SKM-1 treated with dmso at 0.1 percent for 144 hours (cell line): ENCODE results near the gene KRTAP4-8.
A peak's percentile ranks its signal among the peaks of the same experiment; 100 is the strongest.
"Not testable (repeated sequence)": the region's sequence is repeated elsewhere in the genome, so short reads cannot be mapped to it uniquely, and the experiment has no call there.

Experiments
- DNase-seq: peaks from one replicate; lab custom pipeline; 2025; ENCODE audit not compliant: unreplicated experiment; lab: John Stamatoyannopoulos, UW

The KRTAP4-8 gene

GRCh38 chr17:41098042-41098441 is at the start of gene KRTAP4-8:
TSS of gene KRTAP4-8 (minus strand) at chr17:41098142. CDS start at chr17:41098084, 58 bp downstream.
- no peak for DNase-seq

DNA sequence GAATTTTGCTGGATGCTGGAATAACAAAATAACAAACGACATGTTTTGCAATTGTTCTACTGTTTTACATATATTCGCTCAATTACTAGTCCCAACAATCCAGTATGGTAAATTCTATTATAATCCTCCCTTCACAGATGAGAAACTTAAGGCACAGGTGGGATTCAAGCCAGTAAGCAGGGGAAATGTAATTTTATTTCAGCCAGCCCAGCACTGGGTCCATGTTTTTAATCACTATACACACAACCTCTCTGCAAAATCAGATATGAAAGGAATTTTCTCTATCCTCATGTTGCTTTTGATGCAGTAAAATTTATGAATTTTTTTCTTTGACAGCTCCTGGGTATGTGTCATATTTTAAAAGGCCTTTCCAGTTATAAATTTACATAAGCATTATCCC is 47.3 kb upstream of the KRTAP4-8 start:
- DNase-seq, result no peak

GRCh38 chr17:41144846-41145245 is 46.9 kb upstream of the KRTAP4-8 start:
- no peak for DNase-seq

- no peak for DNase-seq
Measured at GRCh38 chr17:41141361-41141760, 43.4 kb upstream of the KRTAP4-8 start.

GRCh38 chr17:41140360-41141131 is 42.6 kb upstream of the KRTAP4-8 start, which contains the start of gene KRTAP4-6:
TSS of gene KRTAP4-6 (minus strand) at chr17:41140544. CDS start at chr17:41140487, 57 bp downstream.
- no peak for DNase-seq

DNA sequence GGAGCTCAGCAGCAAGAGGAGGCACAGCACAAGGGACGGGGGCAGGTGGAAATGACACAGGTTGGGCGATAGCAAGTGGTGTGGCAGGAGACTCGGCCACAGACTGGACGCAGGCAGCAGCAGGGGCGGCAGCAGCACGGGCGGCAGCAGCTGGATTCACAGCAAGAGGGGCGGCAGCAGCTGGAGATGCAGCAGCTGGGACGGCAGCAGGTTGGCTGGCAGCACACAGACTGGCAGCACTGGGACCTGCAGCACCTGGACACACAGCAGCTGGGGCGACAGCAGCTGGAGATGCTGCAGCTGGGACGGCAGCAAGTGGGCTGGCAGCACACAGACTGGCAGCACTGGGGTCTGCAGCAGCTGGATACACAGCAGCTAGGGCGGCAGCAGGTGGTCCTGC is 41.9 kb upstream of the KRTAP4-8 start:
- DNase-seq, result not testable (repeated sequence)

GRCh38 chr17:41133880-41134735 is 36.2 kb upstream of the KRTAP4-8 start:
- DNase-seq, result no peak

- no peak for DNase-seq
Measured at GRCh38 chr17:41131979-41132378, 34.0 kb upstream of the KRTAP4-8 start.

DNA sequence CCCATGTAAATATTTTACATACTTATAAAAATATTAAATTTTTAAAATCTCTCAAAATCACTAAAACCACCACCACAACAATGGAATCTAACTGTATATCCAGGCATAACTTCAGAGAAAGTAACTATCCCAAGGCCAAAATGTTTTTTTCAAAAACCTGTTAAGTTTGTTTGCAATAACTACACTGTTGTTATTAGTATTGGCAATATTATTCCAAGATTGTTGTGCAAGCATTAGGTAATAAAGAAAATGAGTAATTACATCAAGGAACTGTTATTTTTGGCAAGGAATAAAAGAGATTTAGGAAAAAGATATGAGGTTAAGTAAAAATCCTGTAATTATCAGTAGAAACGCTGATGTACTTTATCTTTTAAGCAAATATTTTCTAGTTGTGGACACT is 29.4 kb upstream of the KRTAP4-8 start:
- DNase-seq, result no peak

DNA sequence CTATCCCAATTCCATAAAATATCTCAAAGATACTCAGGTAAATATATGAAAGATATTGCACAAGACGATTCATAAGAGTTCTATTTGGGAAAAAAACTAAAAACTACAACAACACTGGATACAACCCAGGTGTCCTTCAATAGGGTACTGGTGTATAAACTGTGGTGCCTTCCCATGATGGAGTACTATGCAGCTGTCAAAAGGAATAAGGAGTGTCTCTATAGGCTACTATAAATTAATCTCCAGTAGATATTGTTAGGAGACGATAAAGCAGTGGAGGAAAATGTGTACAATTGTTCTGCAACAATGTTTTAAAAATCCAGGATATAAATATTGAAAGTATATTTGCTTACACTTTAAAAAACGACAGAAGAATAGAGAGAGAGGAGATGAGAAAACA is 28.5 kb upstream of the KRTAP4-8 start:
- DNase-seq, result no peak

- DNase-seq, result no peak
Measured at GRCh38 chr17:41125064-41125463, 27.1 kb upstream of the KRTAP4-8 start.

DNA sequence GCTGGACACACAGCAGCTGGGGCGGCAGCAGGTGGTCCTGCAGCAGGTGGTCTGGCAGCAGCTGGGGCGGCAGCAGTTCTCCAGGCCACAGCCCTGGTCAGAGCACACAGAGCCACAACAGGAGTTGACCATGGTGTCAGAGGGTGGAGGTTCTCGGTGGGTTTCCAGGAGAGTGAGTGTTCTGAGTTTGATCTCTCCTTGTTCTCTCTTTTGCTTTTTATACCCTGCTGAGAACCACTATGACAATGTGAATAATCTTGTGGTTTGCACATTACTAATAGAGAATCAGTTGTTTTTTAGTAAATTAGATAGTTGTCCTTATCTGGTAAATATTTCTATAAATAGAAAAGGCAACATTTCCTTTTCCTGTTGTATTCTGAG is 26.0 kb upstream of the KRTAP4-8 start, which contains the start of gene KRTAP4-12:
TSS of gene KRTAP4-12 (minus strand) at position 192 of the 381 bp plus-strand sequence. CDS start at position 132, 60 bp downstream.
- not testable (repeated sequence) for DNase-seq

DNA sequence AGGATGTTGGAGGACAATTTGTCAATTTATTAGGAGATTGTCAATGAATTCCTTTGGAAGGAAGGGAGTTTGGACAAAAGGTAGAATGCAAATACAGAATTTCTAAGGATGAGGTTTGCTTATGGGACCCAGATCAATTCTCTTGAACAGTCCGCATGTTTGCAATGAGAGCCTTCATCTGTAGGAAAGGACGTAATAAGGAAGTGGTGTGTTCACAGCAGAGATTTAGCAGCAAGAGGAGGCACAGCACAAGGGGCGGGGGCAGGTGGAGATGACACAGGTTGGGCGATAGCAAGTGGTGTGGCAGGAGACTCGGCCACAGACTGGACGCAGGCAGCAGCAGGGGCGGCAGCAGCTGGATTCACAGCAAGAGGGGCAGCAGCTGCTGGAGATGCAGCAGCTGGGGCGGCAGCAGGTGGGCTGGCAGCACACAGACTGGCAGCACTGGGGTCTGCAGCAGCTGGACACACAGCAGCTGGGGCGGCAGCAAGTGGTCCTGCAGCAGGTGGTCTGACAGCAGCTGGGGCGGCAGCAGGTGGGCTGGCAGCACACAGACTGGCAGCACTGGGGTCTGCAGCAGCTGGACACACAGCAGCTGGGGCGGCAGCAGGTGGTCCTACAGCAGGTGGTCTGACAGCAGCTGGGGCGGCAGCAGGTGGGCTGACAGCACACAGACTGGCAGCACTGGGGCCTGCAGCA is 25.5 kb upstream of the KRTAP4-8 start:
- not testable (repeated sequence) for DNase-seq

GRCh38 chr17:41121742-41122141 is 23.8 kb upstream of the KRTAP4-8 start:
- no peak for DNase-seq

GRCh38 chr17:41119696-41120690 is 22.1 kb upstream of the KRTAP4-8 start:
- DNase-seq, result peak; percentile 21

DNA sequence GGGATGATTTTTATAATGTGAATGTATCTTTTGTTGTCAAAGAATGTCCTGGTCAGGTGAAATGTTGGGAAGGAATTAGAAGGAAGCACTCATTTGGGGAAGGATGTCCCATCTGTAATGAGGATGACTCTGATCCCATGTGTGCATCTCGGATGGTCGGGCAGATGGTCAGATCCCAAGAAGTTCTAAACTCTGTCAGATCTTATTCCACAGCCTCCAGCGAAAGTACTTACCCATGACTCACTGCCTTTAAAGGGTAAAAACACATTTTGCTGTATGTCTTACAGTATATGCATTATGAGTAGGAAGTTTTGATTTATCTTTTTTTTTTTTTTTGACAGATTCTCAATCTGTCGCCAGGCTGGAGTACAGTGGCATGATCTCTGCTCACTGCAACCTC is 20.8 kb upstream of the KRTAP4-8 start:
- no peak for DNase-seq

DNA sequence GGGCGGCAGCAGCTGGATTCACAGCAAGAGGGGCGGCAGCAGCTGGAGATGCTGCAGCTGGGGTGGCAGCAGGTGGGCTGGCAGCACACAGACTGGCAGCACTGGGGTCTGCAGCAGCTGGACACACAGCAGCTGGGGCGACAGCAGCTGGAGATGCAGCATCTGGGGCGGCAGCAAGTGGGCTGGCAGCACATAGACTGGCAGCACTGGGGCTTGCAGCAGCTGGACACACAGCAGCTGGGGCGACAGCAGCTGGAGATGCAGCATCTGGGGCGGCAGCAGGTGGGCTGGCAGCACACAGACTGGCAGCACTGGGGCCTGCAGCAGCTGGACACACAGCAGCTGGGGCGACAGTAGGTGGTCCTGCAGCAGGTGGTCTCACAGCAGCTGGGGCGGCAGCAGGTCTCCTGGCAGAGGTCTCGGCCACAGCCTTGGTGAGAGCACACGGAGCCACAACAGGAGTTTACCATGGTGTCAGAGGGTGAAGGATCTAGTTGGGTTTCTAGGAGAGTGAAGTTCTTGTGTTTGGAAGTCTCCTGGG is 20.0 kb upstream of the KRTAP4-8 start, which contains the start of gene KRTAP4-11:
TSS of gene KRTAP4-11 (minus strand) at position 528 of the 541 bp plus-strand sequence. CDS start at position 470, 58 bp downstream.
- not testable (repeated sequence) for DNase-seq

GRCh38 chr17:41116297-41116696 is 18.4 kb upstream of the KRTAP4-8 start:
- no peak for DNase-seq

GRCh38 chr17:41111151-41111885 is 13.4 kb upstream of the KRTAP4-8 start:
- no peak for DNase-seq
